HepG2 (cell line): Measurements from ENCODE around the gene ESPN. TPM values are rescaled to one million over a fixed set of nuclear protein-coding genes. Genes with fewer than 3 reads are reported as not detected.

ENCODE experiments used
- CBX2 ChIP-seq, 2 experiments: fragments of 200-600 bp in 1 of 2; sonication (generic); formaldehyde crosslinking in 1 of 2; IDR thresholded peaks; 2 replicates each; pipeline versions ENCODE4 v1.7.0 to v1.8.1; 2018 to 2022; ENCODE audit warnings: low read depth in 2 of 2, low read length in 1 of 2, mild to moderate bottlenecking in 1 of 2, missing genetic modification reagents in 1 of 2
- CREB3 ChIP-seq: sonication (generic); formaldehyde crosslinking; IDR thresholded peaks from 2 replicates; pipeline ENCODE4 v1.5.0; 2020; ENCODE audit warnings: missing genetic modification reagents
- E2F1 ChIP-seq: sonication (generic); formaldehyde crosslinking; IDR thresholded peaks from 2 replicates; pipeline ENCODE4 v1.5.0; 2020; ENCODE audit warnings: missing genetic modification reagents
- E2F2 ChIP-seq: sonication (generic); formaldehyde crosslinking; IDR thresholded peaks from 2 replicates; pipeline ENCODE4 v1.4.0; 2020; ENCODE audit warnings: missing genetic modification reagents, borderline replicate concordance
- GABPB1 ChIP-seq: IDR thresholded peaks from 2 replicates; pipeline ENCODE4 v1.6.1; 2016; ENCODE audit warnings: mild to moderate bottlenecking, missing genetic modification reagents, moderate library complexity, missing compliant biosample characterization
- HNRNPK ChIP-seq: fragments of 200-400 bp; formaldehyde crosslinking; IDR thresholded peaks from 2 replicates; pipeline ENCODE4 v1.6.1; 2018; ENCODE audit warnings: low read length, low read depth, moderate library complexity, mild to moderate bottlenecking; ENCODE audit not compliant: poor library complexity, severe bottlenecking
- IKZF1 ChIP-seq: fragments of 450-650 bp; IDR thresholded peaks from 2 replicates; pipeline ENCODE4 v1.7.1; 2016
- KDM4B ChIP-seq: sonication (generic); formaldehyde crosslinking; IDR thresholded peaks from 2 replicates; pipeline ENCODE4 v1.4.0; 2020; ENCODE audit warnings: missing genetic modification reagents
- KLF12 ChIP-seq: sonication (generic); formaldehyde crosslinking; IDR thresholded peaks from 2 replicates; pipeline ENCODE4 v1.4.0; 2020; ENCODE audit warnings: missing genetic modification reagents, borderline replicate concordance
- NFATC3 ChIP-seq: sonication (generic); formaldehyde crosslinking; IDR thresholded peaks from 2 replicates; pipeline ENCODE4 v1.5.1; 2020; ENCODE audit warnings: mild to moderate bottlenecking, missing genetic modification reagents
- SKI ChIP-seq: fragments of 450-650 bp; IDR thresholded peaks from one replicate; pipeline ENCODE4 v1.6.1; 2018; ENCODE audit warnings: mild to moderate bottlenecking; ENCODE audit not compliant: partially characterized antibody
- SPEN ChIP-seq: sonication (generic); formaldehyde crosslinking; IDR thresholded peaks from 2 replicates; pipeline ENCODE4 v1.5.1; 2020; ENCODE audit warnings: low read depth, mild to moderate bottlenecking, missing genetic modification reagents
- SSRP1 ChIP-seq: IDR thresholded peaks from 2 replicates; pipeline ENCODE4 v1.6.1; 2016; ENCODE audit warnings: control low read depth
- USF2 ChIP-seq, 2 experiments: sonication (generic) in 1 of 2; formaldehyde crosslinking in 1 of 2; IDR thresholded peaks; 2 replicates each; pipeline versions ENCODE4 v1.5.1 to v1.6.1; 2011 to 2020; ENCODE audit warnings: borderline replicate concordance in 1 of 2, low read depth in 1 of 2, low read length in 1 of 2, mild to moderate bottlenecking in 1 of 2, missing genetic modification reagents in 1 of 2, moderate library complexity in 1 of 2
- ZC3H13 ChIP-seq: sonication (generic); formaldehyde crosslinking; IDR thresholded peaks from 2 replicates; pipeline ENCODE4 v1.8.1; 2023; ENCODE audit warnings: mild to moderate bottlenecking, missing genetic modification reagents, moderate library complexity
- ZEB1 ChIP-seq: IDR thresholded peaks from 2 replicates; pipeline ENCODE4 v1.6.1; 2012; ENCODE audit warnings: mild to moderate bottlenecking, low read depth, inconsistent platforms; ENCODE audit not compliant: insufficient replicate concordance
- ZFP41 ChIP-seq: sonication (generic); formaldehyde crosslinking; IDR thresholded peaks from 2 replicates; pipeline ENCODE4 v1.4.0; 2020; ENCODE audit warnings: mild to moderate bottlenecking, missing genetic modification reagents, borderline replicate concordance
- ZNF292 ChIP-seq: sonication (generic); formaldehyde crosslinking; IDR thresholded peaks from 2 replicates; pipeline ENCODE4 v1.8.1; 2022; ENCODE audit warnings: mild to moderate bottlenecking, low read depth, missing genetic modification reagents, borderline replicate concordance
- ZNF317 ChIP-seq: sonication (generic); formaldehyde crosslinking; IDR thresholded peaks from 2 replicates; pipeline ENCODE4 v1.5.0; 2020; ENCODE audit warnings: mild to moderate bottlenecking, missing genetic modification reagents
- ZNF550 ChIP-seq: sonication (generic); formaldehyde crosslinking; IDR thresholded peaks from 2 replicates; pipeline ENCODE4 v1.4.0; 2020; ENCODE audit warnings: mild to moderate bottlenecking, missing genetic modification reagents, borderline replicate concordance
- ZNF749 ChIP-seq: sonication (generic); formaldehyde crosslinking; IDR thresholded peaks from 2 replicates; pipeline ENCODE4 v1.8.0; 2022; ENCODE audit warnings: mild to moderate bottlenecking, missing genetic modification reagents, moderate library complexity, borderline replicate concordance
- ZNF782 ChIP-seq: sonication (generic); formaldehyde crosslinking; IDR thresholded peaks from 2 replicates; pipeline ENCODE4 v1.4.0; 2020; ENCODE audit warnings: missing genetic modification reagents, mild to moderate bottlenecking, borderline replicate concordance
- ZNF788 ChIP-seq: sonication (generic); formaldehyde crosslinking; IDR thresholded peaks from 2 replicates; pipeline ENCODE4 v1.5.0; 2020; ENCODE audit warnings: mild to moderate bottlenecking, missing genetic modification reagents, borderline replicate concordance
- polyA plus RNA-seq, 8 experiments: library from polyadenylated mRNA; depleted of rRNA in 3 of 8; stranded (reverse) in 7 of 8; unstranded in 1 of 8; fragments of >200 nt; fragmentation: Illumina TruSeq in 4 of 8; extraction: Trizol in 4 of 8; gene quantifications; 2 replicates each; pipeline versions ENCODE4 v1.2.1 to v1.2.3, GENCODE V29; 2011 to 2016; ENCODE audit warnings: low read depth in 4 of 8, missing spikeins in 1 of 8, mixed read lengths in 1 of 8; ENCODE audit not compliant: insufficient read depth in 1 of 8
- total RNA-seq, 5 experiments: library from RNA; depleted of rRNA; stranded (reverse); fragments of >200 nt; fragmentation: Illumina TruSeq; extraction: Trizol; gene quantifications; 2 replicates each; pipeline ENCODE4 v1.2.3, GENCODE V29; 2016; ENCODE audit warnings: low read depth in 1 of 5

ESPN gene
- total and polyA plus RNA-seq, 2 of the 13 experiments (the other 11 are each of a cell fraction or from before 2014, with no cell fraction given): 48.6 to 54.2 TPM

GRCh38 chr1:6447818-6448748 lies 23.5 kb downstream of the ESPN start (continued):
- TF ChIP-seq CREB3 (CRISPR knock-in tag) (no peak), HNRNPK (no peak), ZNF317 (CRISPR knock-in tag) (0 out of 2 replicates have a peak, but pooled peaks have one; percentile 44), SPEN (CRISPR knock-in tag) (peak; percentile 64; the same call in 1 of the 2 replicates), KLF12 (CRISPR knock-in tag) (peak; percentile 80), KDM4B (CRISPR knock-in tag) (no peak), ZNF292 (CRISPR knock-in tag) (no peak), ZC3H13 (CRISPR knock-in tag) (no peak; the same call in 1 of the 2 replicates), ZNF788 (CRISPR knock-in tag) (no peak; the same call in 1 of the 2 replicates), USF2 (IDR thresholded peaks at IDR 0.05; ENCODE audit: low read depth, low read length) (no peak), USF2 (CRISPR knock-in tag; IDR thresholded peaks at IDR 0.05; ENCODE audit: borderline replicate concordance) (no peak; the same call in 1 of the 2 replicates), IKZF1 (no peak), CBX2 (IDR thresholded peaks at IDR 0.05; ENCODE audit: low read depth, low read length) (no peak), CBX2 (CRISPR knock-in tag; IDR thresholded peaks at IDR 0.05; ENCODE audit: low read depth) (no peak), ZNF782 (CRISPR knock-in tag) (no peak), SSRP1 (CRISPR knock-in tag) (no peak), ZFP41 (no peak), ZEB1 (no peak), ZNF550 (CRISPR knock-in tag) (no peak), E2F2 (CRISPR knock-in tag) (no peak), ZNF749 (CRISPR knock-in tag) (no peak), NFATC3 (CRISPR knock-in tag) (no peak), GABPB1 (peak; percentile 63; the same call in 1 of the 2 replicates), E2F1 (CRISPR knock-in tag) (peak; percentile 49; the same call in 1 of the 2 replicates), SKI (no peak)
